ENCODE measurements around the gene UBAC2. TPM values are rescaled to one million over a fixed set of nuclear protein-coding genes. Genes with fewer than 3 reads are reported as not detected.

The UBAC2 gene
- total and polyA plus RNA-seq, 4 donors = 32.9 to 42.3 (median 35.3) TPM

- DNase-seq (ENCODE audit: low spot score) = no peak
- Histone ChIP-seq H3K9me3 (ENCODE audit: control insufficient read depth in 4 of 4, low read length in 3 of 4) (no peaks in the 10 kb centered on the region), H3K4me3 (ENCODE audit: low read depth in 1 of 3, low read length in 3 of 3) (no peak overlapping the region), H3K27ac (ENCODE audit: low read depth in 1 of 2, low read length in 2 of 2) (peak overlapping the region in 1 of 2 donors; percentile 27), H3K4me1 (ENCODE audit: control insufficient read depth in 4 of 4, insufficient read depth in 4 of 4, low read length in 3 of 4) (no peaks in the 10 kb centered on the region), H3K27me3 (ENCODE audit: control insufficient read depth in 4 of 4, insufficient read depth in 4 of 4, low read length in 3 of 4) (no peaks in the 10 kb centered on the region), H3K36me3 (ENCODE audit: control insufficient read depth in 4 of 4, insufficient read depth in 3 of 4, low read depth in 1 of 4, low read length in 3 of 4) (peaks cover 5 to 19% (median 10%) of the 10 kb centered on the region in 4 donors), H3K9ac (ENCODE audit: low read depth in 1 of 2, low read length in 2 of 2) (no peak overlapping the region)
- TF ChIP-seq JUND (IDR thresholded peaks at IDR 0.05) = no peak
- TF ChIP-seq MAX (IDR thresholded peaks at IDR 0.05) = no peak
- no peak for TF ChIP-seq SP1 (IDR thresholded peaks at IDR 0.05)
- no peak for TF ChIP-seq ZBTB33 (IDR thresholded peaks at IDR 0.05)
- TF ChIP-seq HNF4G (IDR thresholded peaks at IDR 0.05) = no peak
- TF ChIP-seq ATF3 (IDR thresholded peaks at IDR 0.05) = no peak
- TF ChIP-seq FOXA2 (IDR thresholded peaks at IDR 0.05) = no peak
- no peak for TF ChIP-seq HNF4A (conservative IDR thresholded peaks at IDR 0.05)
- no peak for TF ChIP-seq RXRA (IDR thresholded peaks at IDR 0.05)
- no peak for TF ChIP-seq YY1 (IDR thresholded peaks at IDR 0.05)
- no peak for TF ChIP-seq FOXA1 (IDR thresholded peaks at IDR 0.05)
- TF ChIP-seq TAF1 (conservative IDR thresholded peaks at IDR 0.05) = no peak
- no peak for TF ChIP-seq EGR1 (IDR thresholded peaks at IDR 0.05; ENCODE audit: low read depth in 2 of 2)
- 94% methylated on average over 10 of the region's 10 CpGs for WGBS
Measured at GRCh38 chr13:99374169-99374991, 173.7 kb downstream of the UBAC2 start.

GRCh38 chr13:99374994-99375737 lies 174.5 kb downstream of the UBAC2 start:
- no peaks in the 10 kb centered on the region for H3K9me3 ChIP-seq (ENCODE audit: control insufficient read depth in 4 of 4, low read length in 3 of 4)
- H3K4me3 ChIP-seq (ENCODE audit: low read depth in 1 of 3, low read length in 3 of 3) = no peak overlapping the region
- WGBS = 83% methylated on average over 12 of the region's 12 CpGs
- peaks cover 5 to 14% (median 9%) of the 10 kb centered on the region in 4 donors for H3K36me3 ChIP-seq (ENCODE audit: control insufficient read depth in 4 of 4, insufficient read depth in 3 of 4, low read depth in 1 of 4, low read length in 3 of 4)
- H3K4me1 ChIP-seq (ENCODE audit: control insufficient read depth in 4 of 4, insufficient read depth in 4 of 4, low read length in 3 of 4) = no peaks in the 10 kb centered on the region
- no peak overlapping the region for H3K9ac ChIP-seq (ENCODE audit: low read depth in 1 of 2, low read length in 2 of 2)
- H3K27me3 ChIP-seq (ENCODE audit: control insufficient read depth in 4 of 4, insufficient read depth in 4 of 4, low read length in 3 of 4) = no peaks in the 10 kb centered on the region
- no peak for DNase-seq (ENCODE audit: low spot score)
- no peak for TF ChIP-seq REST (IDR thresholded peaks at IDR 0.05)
- TF ChIP-seq EGR1 (IDR thresholded peaks at IDR 0.05; ENCODE audit: low read depth in 2 of 2) = no peak
- no peak for TF ChIP-seq CTCF (IDR thresholded peaks at IDR 0.05; ENCODE audit: low read depth, low read length, missing input control)
- no peak for TF ChIP-seq YY1 (IDR thresholded peaks at IDR 0.05)
- no peak for TF ChIP-seq TAF1 (conservative IDR thresholded peaks at IDR 0.05)
- TF ChIP-seq RAD21 (IDR thresholded peaks at IDR 0.05) = no peak
- TF ChIP-seq NR2F2 (IDR thresholded peaks at IDR 0.05) = no peak
- TF ChIP-seq HNF4G (IDR thresholded peaks at IDR 0.05) = no peak
- peak overlapping the region in 1 of 2 donors; percentile 27 for H3K27ac ChIP-seq (ENCODE audit: low read depth in 1 of 2, low read length in 2 of 2)
